Breast epithelium (tissue), 3 donors: Measurements from ENCODE around the gene AOAH.

Experiments
- CTCF ChIP-seq, 3 donors: fragments of 450-650 bp; IDR thresholded peaks; one replicate each; pipeline ENCODE4 v1.5.1; 2016 to 2017; ENCODE audit warnings: antibody characterized with exemption in 3 of 3, mild to moderate bottlenecking in 3 of 3, moderate library complexity in 3 of 3
- POLR2A ChIP-seq: fragments of 450-650 bp; IDR thresholded peaks from one replicate; pipeline ENCODE4 v1.6.1; 2016; ENCODE audit warnings: antibody characterized with exemption, mild to moderate bottlenecking, moderate library complexity

- TF ChIP-seq CTCF (IDR thresholded peaks at IDR 0.05) (no peak), POLR2A (no peak)
Measured at GRCh38 chr7:36686499-36686898, 37.8 kb downstream of the AOAH start.
